ENCODE data around the gene EEF1A2. TPM values are rescaled to one million over a fixed set of nuclear protein-coding genes. Genes with fewer than 3 reads are reported as not detected.

Gene EEF1A2
- polyA plus RNA-seq, 1 donor from 2014 or later, result not detected

GRCh38 chr20:63446216-63447024 lies 52.5 kb downstream of the EEF1A2 start:
- H3K27ac Mint-ChIP-seq, result no peak overlapping the region
- no peak overlapping the region for H3K4me3 Mint-ChIP-seq
- H3K36me3 Mint-ChIP-seq, result peaks cover 2% of the 10 kb centered on the region
- peaks cover 14% of the 10 kb centered on the region for H3K27me3 Mint-ChIP-seq
- H3K9me3 Mint-ChIP-seq, result no peaks in the 10 kb centered on the region
- peaks cover 1 to 3% (median 1%) of the 10 kb centered on the region in 3 donors for H3K4me1 Mint-ChIP-seq

DNA sequence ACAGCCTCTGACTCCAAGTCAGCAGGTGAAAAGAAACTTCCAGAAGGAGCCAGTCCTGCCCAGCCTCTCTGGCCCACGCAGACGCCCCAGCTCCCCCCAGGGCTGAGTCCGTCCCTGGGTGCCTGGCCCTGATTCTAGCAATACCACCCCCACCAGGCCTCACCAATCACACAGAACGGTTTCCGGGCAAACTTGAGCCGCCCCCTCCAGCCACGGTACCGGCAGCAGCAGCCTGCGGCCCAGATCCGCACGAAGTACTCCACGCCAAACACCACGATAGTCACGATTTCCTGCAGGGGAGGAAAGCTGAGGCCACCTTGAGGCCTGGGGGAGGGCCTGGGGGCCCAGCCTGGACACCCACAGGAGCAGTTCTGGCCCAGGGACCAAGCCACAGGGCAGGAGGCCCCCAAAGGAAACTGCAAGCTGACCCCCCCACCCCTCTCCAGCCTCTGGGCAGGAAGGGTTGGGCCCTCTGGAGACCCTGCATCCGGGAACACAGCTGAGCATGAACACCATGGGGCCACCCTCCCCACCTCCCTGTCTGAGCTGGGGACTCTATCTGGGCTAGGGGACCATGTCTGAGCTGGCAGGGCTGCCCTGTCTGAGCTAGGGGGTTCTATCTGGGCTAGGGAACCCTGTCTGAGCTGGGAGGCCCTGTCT lies 53.7 kb downstream of the EEF1A2 start:
- Mint-ChIP-seq H3K4me3 (peak overlapping the region in 1 of 4 donors; percentile 21), H3K27ac (no peak overlapping the region)

GRCh38 chr20:63444548-63444947 lies 54.3 kb downstream of the EEF1A2 start:
- H3K4me3 Mint-ChIP-seq, result no peak overlapping the region
- H3K36me3 Mint-ChIP-seq, result peaks cover 2% of the 10 kb centered on the region
- H3K27me3 Mint-ChIP-seq, result peaks cover 22% of the 10 kb centered on the region
- H3K4me1 Mint-ChIP-seq, result peaks cover 5 to 8% (median 6%) of the 10 kb centered on the region in 3 donors
- no peaks in the 10 kb centered on the region for H3K9me3 Mint-ChIP-seq
- H3K27ac Mint-ChIP-seq, result no peak overlapping the region

More for the DNA sequence above, 53.7 kb downstream of the EEF1A2 start:
- H3K4me1 Mint-ChIP-seq, result peaks cover 5 to 8% (median 6%) of the 10 kb centered on the region in 3 donors
- peaks cover 20% of the 10 kb centered on the region for H3K27me3 Mint-ChIP-seq
- peaks cover 2% of the 10 kb centered on the region for H3K36me3 Mint-ChIP-seq
- H3K9me3 Mint-ChIP-seq, result no peaks in the 10 kb centered on the region

GRCh38 chr20:63443606-63444395 lies 55.1 kb downstream of the EEF1A2 start:
- Mint-ChIP-seq H3K4me3 (no peak overlapping the region), H3K36me3 (peaks cover 2% of the 10 kb centered on the region), H3K4me1 (peaks cover 5 to 8% (median 6%) of the 10 kb centered on the region in 3 donors), H3K27ac (no peak overlapping the region), H3K9me3 (no peaks in the 10 kb centered on the region), H3K27me3 (peaks cover 22% of the 10 kb centered on the region)

- no peak overlapping the region for H3K4me3 Mint-ChIP-seq
- H3K27me3 Mint-ChIP-seq, result peaks cover 20% of the 10 kb centered on the region
- peaks cover 5 to 6% (median 6%) of the 10 kb centered on the region in 3 donors for H3K4me1 Mint-ChIP-seq
- H3K27ac Mint-ChIP-seq, result no peak overlapping the region
- no peaks in the 10 kb centered on the region for H3K36me3 Mint-ChIP-seq
- H3K9me3 Mint-ChIP-seq, result no peaks in the 10 kb centered on the region
These were observed 56.8 kb downstream of the EEF1A2 start for GRCh38 chr20:63442100-63442493.

DNA sequence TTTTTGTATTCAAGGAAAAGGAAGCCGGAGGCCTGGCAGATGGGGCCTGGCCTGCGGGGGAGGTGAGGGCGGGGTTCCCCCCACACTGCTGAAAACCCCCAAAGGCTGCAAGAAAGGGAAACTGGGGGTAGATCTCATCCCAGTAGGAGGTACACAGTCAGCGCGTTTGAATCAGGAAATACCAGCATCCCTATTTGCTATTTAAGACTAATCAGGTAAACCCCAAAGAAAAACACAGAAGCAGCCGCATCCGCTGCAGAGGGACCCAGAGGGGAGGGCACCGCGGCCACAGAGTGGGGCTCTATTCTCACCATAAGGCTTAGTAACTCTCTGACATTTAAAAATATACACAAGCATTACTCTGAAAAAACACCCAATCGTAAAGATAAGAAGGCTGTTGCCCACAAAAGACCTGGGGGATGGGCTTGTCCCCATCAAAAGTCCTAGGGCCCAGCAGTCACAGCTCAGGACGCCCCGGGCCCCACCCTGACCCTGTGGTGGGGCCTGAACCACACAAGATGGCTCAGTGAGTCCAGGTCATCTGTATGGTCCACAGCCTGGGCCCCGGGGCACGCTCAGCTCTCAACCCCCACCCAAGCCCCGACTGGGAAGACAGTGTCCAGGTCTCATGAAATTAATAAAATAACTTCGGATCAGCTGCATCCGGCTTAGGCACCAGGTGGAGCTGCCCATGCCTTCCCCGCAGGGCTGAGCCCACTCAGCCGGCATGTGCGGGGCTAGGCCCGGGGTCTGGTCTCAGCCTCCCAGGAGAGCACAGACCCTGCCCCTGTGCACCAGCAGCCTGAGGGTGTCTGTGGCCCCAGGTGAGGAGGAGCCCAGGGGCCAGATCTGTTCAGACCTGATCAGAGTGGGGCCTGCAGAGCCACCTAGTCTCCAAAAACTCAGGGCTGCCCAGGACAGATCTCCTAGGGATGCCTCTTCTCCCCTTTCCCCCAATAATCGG lies 57.5 kb downstream of the EEF1A2 start:
- peaks cover 20% of the 10 kb centered on the region for H3K27me3 Mint-ChIP-seq
- no peaks in the 10 kb centered on the region for H3K9me3 Mint-ChIP-seq

DNA sequence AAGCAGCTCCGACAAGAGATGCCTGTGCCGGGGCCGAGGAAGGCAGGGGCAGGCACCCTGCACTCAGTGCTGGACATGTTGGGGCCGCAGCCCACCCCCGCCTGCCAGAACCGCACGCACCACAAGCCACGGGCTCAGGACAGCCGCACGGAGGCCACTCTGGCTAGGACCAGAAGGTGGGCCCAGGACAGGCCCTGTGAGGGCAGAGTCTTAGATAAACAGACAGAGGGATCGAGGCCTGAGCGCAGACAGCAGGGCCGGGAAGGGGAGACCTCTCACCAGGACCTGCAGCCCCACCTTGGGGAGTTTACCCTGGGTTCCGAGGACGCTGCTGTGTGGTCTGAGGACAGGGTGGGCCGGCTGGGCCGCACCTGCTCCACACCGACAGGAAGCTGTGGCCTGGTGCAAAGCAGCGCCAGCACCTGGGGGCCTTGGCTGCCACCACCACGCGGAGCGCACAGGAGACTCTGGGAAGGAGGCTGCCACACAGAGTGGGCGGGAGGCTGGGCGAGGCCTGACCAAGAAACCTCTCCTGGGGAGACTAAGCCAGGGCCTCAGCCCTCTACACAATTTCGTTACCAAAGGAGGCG lies 58.4 kb downstream of the EEF1A2 start:
- H3K36me3 Mint-ChIP-seq, result no peaks in the 10 kb centered on the region
- peaks cover 20% of the 10 kb centered on the region for H3K27me3 Mint-ChIP-seq
- H3K4me3 Mint-ChIP-seq, result no peak overlapping the region
- peak overlapping the region in 1 of 3 donors; percentile 59 for H3K27ac Mint-ChIP-seq
- peaks cover 0 to 3% (median 0%) of the 10 kb centered on the region in 3 donors for H3K9me3 Mint-ChIP-seq
- H3K4me1 Mint-ChIP-seq, result peaks cover 4 to 6% (median 5%) of the 10 kb centered on the region in 3 donors

More for the DNA sequence above, 57.5 kb downstream of the EEF1A2 start:
- Mint-ChIP-seq H3K27ac (peak overlapping the region in 1 of 3 donors; percentile 63), H3K36me3 (no peaks in the 10 kb centered on the region), H3K4me1 (peaks cover 4 to 6% (median 5%) of the 10 kb centered on the region in 3 donors), H3K4me3 (peak overlapping the region in 1 of 4 donors; percentile 52)

DNA sequence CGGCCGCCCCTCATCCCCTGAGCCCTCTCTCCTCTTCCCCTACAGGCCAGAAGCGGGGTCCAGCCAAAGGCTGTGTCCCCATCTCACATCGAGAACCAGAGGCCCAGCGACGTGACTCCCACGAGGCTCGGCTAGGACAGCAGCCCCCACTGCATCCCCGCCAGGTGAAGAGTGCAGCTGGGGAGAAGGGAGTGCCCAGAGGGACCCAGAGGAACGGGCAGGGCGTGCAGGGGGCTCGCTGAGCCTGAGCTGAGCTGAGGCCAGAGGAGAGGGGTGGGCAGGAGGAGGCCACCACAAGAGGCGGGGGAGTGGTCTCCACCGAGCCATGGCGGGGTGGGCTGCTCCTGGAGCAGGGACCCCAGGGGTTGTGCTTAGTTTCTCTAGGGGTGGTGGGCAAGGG lies 59.0 kb downstream of the EEF1A2 start:
- Mint-ChIP-seq H3K4me3 (no peak overlapping the region), H3K27me3 (peaks cover 20% of the 10 kb centered on the region), H3K27ac (no peak overlapping the region), H3K9me3 (peaks cover 0 to 3% (median 0%) of the 10 kb centered on the region in 3 donors), H3K4me1 (peaks cover 5 to 8% (median 6%) of the 10 kb centered on the region in 3 donors), H3K36me3 (no peaks in the 10 kb centered on the region)

DNA sequence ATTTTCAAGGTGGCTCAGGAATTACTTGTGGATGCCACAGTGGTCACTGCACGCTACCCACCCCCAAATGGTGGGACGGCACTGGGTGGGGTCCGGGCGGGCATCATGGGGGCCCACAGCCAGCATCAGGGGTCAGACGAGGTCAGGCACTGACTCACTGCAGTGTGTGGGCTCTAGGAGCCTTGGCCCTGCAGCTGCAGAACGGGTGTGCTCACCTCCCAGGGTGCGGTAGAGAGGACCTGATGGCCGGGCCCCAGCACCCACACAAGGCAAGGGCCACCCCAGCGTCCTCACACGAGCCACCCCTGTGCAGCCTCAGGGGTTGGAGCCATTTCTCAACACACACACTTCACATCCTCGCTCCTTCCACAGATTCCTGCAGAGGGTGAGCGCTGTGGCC lies 60.8 kb downstream of the EEF1A2 start:
- Mint-ChIP-seq H3K27me3 (peaks cover 21% of the 10 kb centered on the region), H3K27ac (no peak overlapping the region), H3K4me3 (no peak overlapping the region), H3K9me3 (peaks cover 0 to 3% (median 0%) of the 10 kb centered on the region in 3 donors), H3K4me1 (peaks cover 14 to 18% (median 17%) of the 10 kb centered on the region in 3 donors), H3K36me3 (no peaks in the 10 kb centered on the region)

Other genes starting within 250 kb of the EEF1A2 start
- gene NKAIN4, start 244.6 kb downstream of the EEF1A2 start, polyA plus RNA-seq, result not detected
- gene ARFGAP1, start 226.3 kb downstream of the EEF1A2 start, polyA plus RNA-seq, result 12.2 TPM
- not detected for gene COL20A1, start 205.9 kb downstream of the EEF1A2 start, polyA plus RNA-seq
- gene CHRNA4, start 137.7 kb downstream of the EEF1A2 start, polyA plus RNA-seq, result not detected
- gene KCNQ2, start 26.4 kb downstream of the EEF1A2 start, polyA plus RNA-seq, result 0.29 TPM
- gene PPDPF, start 21.7 kb upstream of the EEF1A2 start, polyA plus RNA-seq, result 198 TPM
- 1.3 TPM for gene PTK6, start 38.3 kb upstream of the EEF1A2 start, polyA plus RNA-seq
- 0.43 TPM for gene SRMS, start 48.7 kb upstream of the EEF1A2 start, polyA plus RNA-seq
- 2.5 TPM for gene FNDC11, start 55.1 kb upstream of the EEF1A2 start, polyA plus RNA-seq
- 7.9 TPM for gene HELZ2, start 75.2 kb upstream of the EEF1A2 start, polyA plus RNA-seq
- 10.6 TPM for gene GMEB2, start 128.0 kb upstream of the EEF1A2 start, polyA plus RNA-seq
- 2.7 TPM for gene STMN3, start 154.3 kb upstream of the EEF1A2 start, polyA plus RNA-seq
- 2.6 TPM for gene RTEL1, start 159.2 kb upstream of the EEF1A2 start, polyA plus RNA-seq
- gene TNFRSF6B, start 197.6 kb upstream of the EEF1A2 start, polyA plus RNA-seq, result not detected
- 64.3 TPM for gene ARFRP1, start 208.9 kb upstream of the EEF1A2 start, polyA plus RNA-seq
- gene ZGPAT, start 209.0 kb upstream of the EEF1A2 start, polyA plus RNA-seq, result 59.4 TPM
- gene LIME1, start 237.6 kb upstream of the EEF1A2 start, polyA plus RNA-seq, result 81.2 TPM
- 2.0 TPM for gene SLC2A4RG, start 240.7 kb upstream of the EEF1A2 start, polyA plus RNA-seq